CD8-positive, alpha-beta memory T cell (primary cell): ENCODE results near the gene NARF. TPM values are rescaled to one million over a fixed set of nuclear protein-coding genes. Genes with fewer than 3 reads are reported as not detected.
A peak's percentile ranks its signal among the peaks of the same experiment; 100 is the strongest.

ENCODE experiments used
- CTCF ChIA-PET: fragments of 350-600 bp; sonication (Branson Sonifier 250); formaldehyde crosslinking; loops from one replicate; lab custom pipeline; 2021; ENCODE audit warnings: antibody characterized with exemption; lab: Charles Lee
- POLR2A ChIA-PET: fragments of 350-600 bp; sonication (Branson Sonifier 250); formaldehyde crosslinking; loops from one replicate; lab custom pipeline; 2021; ENCODE audit warnings: antibody characterized with exemption; lab: Charles Lee
- DNase-seq, 5 donors: peaks; one replicate each; pipeline versions ENCODE4 v3.0.0 to v3.0.0-alpha.2; 2020 to 2022; ENCODE audit warnings: mixed read lengths in 1 of 5
- H3K27ac ChIP-seq: one replicate; pipeline ENCODE4 v1.7.0; 2013; ENCODE audit warnings: low read depth, mild to moderate bottlenecking, low read length, moderate library complexity
- H3K27me3 ChIP-seq: 2 replicates; pipeline ENCODE4 v1.7.0; 2013; ENCODE audit warnings: low read length, mild to moderate bottlenecking; ENCODE audit not compliant: insufficient read depth, poor library complexity, severe bottlenecking
- H3K36me3 ChIP-seq: 2 replicates; pipeline ENCODE4 v1.7.0; 2013; ENCODE audit warnings: mild to moderate bottlenecking, low read length, moderate library complexity; ENCODE audit not compliant: insufficient read depth
- H3K4me1 ChIP-seq: 2 replicates; pipeline ENCODE4 v1.7.0; 2013; ENCODE audit warnings: mild to moderate bottlenecking, low read length, moderate library complexity; ENCODE audit not compliant: insufficient read depth
- H3K4me3 ChIP-seq: 2 replicates; pipeline ENCODE4 v1.7.0; 2013; ENCODE audit warnings: mild to moderate bottlenecking, low read length
- H3K9me3 ChIP-seq: 2 replicates; pipeline ENCODE4 v1.7.0; 2013; ENCODE audit warnings: mild to moderate bottlenecking, low read length
- H3K27ac Mint-ChIP-seq, 8 donors: one replicate each; pipeline ENCODE4 v1.8.0; 2020 to 2021; ENCODE audit warnings: mixed read lengths in 8 of 8, mild to moderate bottlenecking in 6 of 8, inconsistent platforms in 3 of 8, moderate library complexity in 3 of 8
- H3K27me3 Mint-ChIP-seq, 2 donors: one replicate each; pipeline ENCODE4 v1.8.0; 2020 to 2021; ENCODE audit warnings: mixed read lengths in 2 of 2, mild to moderate bottlenecking in 1 of 2, moderate library complexity in 1 of 2
- H3K36me3 Mint-ChIP-seq, 3 donors: one replicate each; pipeline ENCODE4 v1.8.0; 2020 to 2021; ENCODE audit warnings: mixed read lengths in 3 of 3, inconsistent platforms in 1 of 3, mild to moderate bottlenecking in 1 of 3
- H3K4me1 Mint-ChIP-seq, 3 donors: one replicate each; pipeline ENCODE4 v1.8.0; 2020 to 2021; ENCODE audit warnings: mixed read lengths in 3 of 3, inconsistent platforms in 1 of 3, mild to moderate bottlenecking in 1 of 3
- H3K4me3 Mint-ChIP-seq, 7 donors: one replicate each; pipeline ENCODE4 v1.8.0; 2020 to 2021; ENCODE audit warnings: mixed read lengths in 7 of 7, mild to moderate bottlenecking in 6 of 7, moderate library complexity in 4 of 7, inconsistent platforms in 2 of 7
- H3K9me3 Mint-ChIP-seq, 5 donors: one replicate each; pipeline ENCODE4 v1.8.0; 2020 to 2022; ENCODE audit warnings: mixed read lengths in 5 of 5, mild to moderate bottlenecking in 3 of 5, moderate library complexity in 2 of 5, inconsistent platforms in 1 of 5
- polyA plus RNA-seq: library from polyadenylated mRNA; unstranded; fragments of 300-500 nt; fragmentation: Illumina TruSeq; gene quantifications from one replicate; pipeline ENCODE4 v1.2.3, GENCODE V29; 2021
- total RNA-seq, 2 experiments: library from RNA; stranded (reverse); gene quantifications; one replicate each; pipeline ENCODE4 v1.2.3, GENCODE V29; 2021

NARF gene
- total and polyA plus RNA-seq, 3 experiments from 2014 or later: 62.2 to 95.3 (median 63.0) TPM

DNA sequence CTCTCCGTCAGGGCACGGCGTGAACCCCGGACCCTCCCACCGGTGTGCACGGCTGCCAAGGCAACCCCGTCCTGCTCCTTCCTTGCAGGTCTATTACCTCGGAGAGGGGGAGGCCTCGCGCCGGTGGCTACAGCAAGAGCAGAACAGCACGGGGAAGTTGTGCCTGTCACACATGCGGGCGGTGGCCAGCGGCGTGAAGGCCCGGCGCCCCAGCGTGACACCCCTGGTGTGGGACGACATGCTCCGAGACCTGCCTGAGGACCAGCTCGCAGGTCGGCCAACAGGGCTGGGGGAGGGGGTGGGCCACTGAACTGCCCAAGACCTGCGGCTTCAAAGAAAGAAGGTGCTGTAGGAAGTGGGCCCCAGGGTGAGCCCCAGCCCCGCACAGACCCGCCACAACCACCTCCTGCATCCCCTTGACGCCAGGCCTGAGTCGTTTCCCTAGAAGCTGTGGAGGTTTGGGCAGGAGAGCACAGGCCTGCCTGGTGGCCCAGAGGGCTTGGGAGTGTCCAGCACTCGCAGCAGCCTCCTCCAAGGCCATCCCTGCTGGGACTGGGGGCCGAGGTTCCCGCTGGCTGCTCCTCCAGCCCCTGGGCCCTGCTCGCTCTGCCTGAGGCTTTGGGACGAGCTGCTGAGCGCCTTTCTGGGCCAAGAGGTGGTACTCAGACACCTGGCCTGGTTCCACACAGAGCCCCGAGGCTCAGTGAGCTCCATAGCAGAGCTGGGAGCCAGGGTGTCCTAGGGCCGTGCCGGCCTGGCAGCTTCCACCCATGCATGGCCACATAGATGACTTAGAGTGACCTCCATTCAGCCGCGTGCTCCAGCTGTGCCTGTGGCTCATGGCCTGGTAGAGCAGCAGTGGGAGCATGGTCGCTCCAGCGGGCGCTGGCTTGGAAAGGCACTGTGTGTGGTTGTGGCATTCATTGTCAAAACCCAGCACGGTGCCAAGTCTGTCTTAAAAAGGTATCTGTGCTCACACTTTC is 22.6 kb upstream of the NARF start:
- CTCF ChIA-PET: interaction anchor here (1.1 kb wide), 1 partner anchor 83 kb away, joined by 3 read pairs; no protein-coding TSS in a partner anchor
- H3K27ac ChIP-seq: no peak overlapping the region
- peak in 1 of 5 donors; percentile 45 for DNase-seq
- peaks cover 6% of the 10 kb centered on the region for H3K36me3 ChIP-seq
- POLR2A ChIA-PET: no interaction called here
- Mint-ChIP-seq H3K36me3 (peaks cover 0 to 23% (median 0%) of the 10 kb centered on the region in 3 donors), H3K27ac (no peak overlapping the region), H3K4me3 (no peak overlapping the region), H3K4me1 (peaks cover 4 to 16% (median 9%) of the 10 kb centered on the region in 3 donors), H3K27me3 (peaks cover 0 to 2% of the 10 kb centered on the region in 2 donors), H3K9me3 (no peaks in the 10 kb centered on the region)
- no peaks in the 10 kb centered on the region for H3K9me3 ChIP-seq
- H3K4me1 ChIP-seq: peaks cover 9% of the 10 kb centered on the region
- no peak overlapping the region for H3K4me3 ChIP-seq
- H3K27me3 ChIP-seq: no peaks in the 10 kb centered on the region

DNA sequence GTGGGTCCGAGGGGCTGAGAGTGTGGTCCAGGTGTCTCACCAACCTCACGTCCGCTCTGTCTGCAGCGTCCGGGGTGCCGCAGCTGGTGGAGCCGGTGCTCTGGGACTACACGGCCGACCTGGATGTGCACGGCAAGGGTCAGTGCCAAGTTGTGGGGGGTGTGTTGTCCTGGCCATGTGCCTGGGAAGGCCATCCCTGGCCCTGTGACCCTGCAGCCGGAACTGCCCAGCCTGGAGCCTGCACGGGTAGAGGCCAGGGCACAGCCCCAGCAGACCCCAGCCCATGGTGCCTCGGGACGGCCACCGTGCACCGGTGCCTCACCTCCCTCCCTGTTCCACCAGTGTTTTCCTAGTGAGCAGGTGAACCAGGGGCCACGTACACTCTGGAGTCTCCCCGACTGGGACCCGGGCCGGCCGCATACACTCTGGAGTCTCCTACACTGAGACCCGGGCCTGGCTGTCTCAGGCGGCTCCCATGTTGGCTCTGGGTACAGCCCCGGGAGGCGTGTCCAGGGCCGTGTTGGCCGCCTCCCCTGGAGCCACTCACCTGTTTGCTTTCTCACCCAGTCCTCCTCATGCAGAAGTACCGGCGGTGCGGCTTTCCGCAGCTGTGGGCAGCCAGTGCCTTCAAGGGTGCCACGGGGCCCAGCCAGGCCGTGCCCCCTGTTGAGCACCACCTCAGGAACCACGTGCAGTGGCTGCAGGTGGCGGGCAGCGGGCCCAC is 21.8 kb upstream of the NARF start:
- DNase-seq: no peak
- ChIA-PET CTCF (no interaction called here), POLR2A (no interaction called here)
- Mint-ChIP-seq H3K4me1 (peaks cover 4 to 16% (median 9%) of the 10 kb centered on the region in 3 donors), H3K27ac (no peak overlapping the region), H3K4me3 (no peak overlapping the region), H3K27me3 (peaks cover 0 to 2% of the 10 kb centered on the region in 2 donors), H3K36me3 (peaks cover 0 to 21% (median 0%) of the 10 kb centered on the region in 3 donors), H3K9me3 (no peaks in the 10 kb centered on the region)
- H3K4me3 ChIP-seq: no peak overlapping the region
- H3K9me3 ChIP-seq: no peaks in the 10 kb centered on the region
- no peak overlapping the region for H3K27ac ChIP-seq
- H3K27me3 ChIP-seq: no peaks in the 10 kb centered on the region
- H3K4me1 ChIP-seq: peaks cover 9% of the 10 kb centered on the region
- peaks cover 6% of the 10 kb centered on the region for H3K36me3 ChIP-seq

DNA sequence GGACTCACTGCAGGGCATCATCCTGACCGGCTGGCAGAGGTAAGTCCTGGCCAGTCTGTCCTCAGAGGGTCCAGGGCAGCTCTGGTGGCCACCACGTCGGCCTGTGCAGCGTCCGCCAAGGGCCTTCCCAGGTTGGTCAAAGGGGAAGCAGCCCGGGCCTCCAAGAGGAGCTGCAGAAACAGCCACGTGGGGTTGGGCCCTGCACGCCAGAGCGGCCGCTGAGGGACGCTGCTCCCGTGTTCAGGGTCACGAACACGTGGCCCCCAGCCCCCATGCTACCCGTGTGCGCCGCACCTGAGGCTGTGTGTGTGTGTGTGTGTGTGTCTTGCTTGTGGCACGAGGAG is 21.2 kb upstream of the NARF start:
- Histone ChIP-seq H3K4me3 (no peak overlapping the region), H3K9me3 (no peaks in the 10 kb centered on the region), H3K4me1 (peaks cover 9% of the 10 kb centered on the region), H3K36me3 (peaks cover 6% of the 10 kb centered on the region), H3K27ac (no peak overlapping the region), H3K27me3 (no peaks in the 10 kb centered on the region)
- no peak overlapping the region for H3K4me3 Mint-ChIP-seq
- H3K27ac Mint-ChIP-seq: no peak overlapping the region
- ChIA-PET POLR2A (no interaction called here), CTCF (no interaction called here)
- H3K9me3 Mint-ChIP-seq: no peaks in the 10 kb centered on the region
- H3K27me3 Mint-ChIP-seq: no peaks in the 10 kb centered on the region
- no peak for DNase-seq
- peaks cover 4 to 16% (median 9%) of the 10 kb centered on the region in 3 donors for H3K4me1 Mint-ChIP-seq
- peaks cover 0 to 22% (median 0%) of the 10 kb centered on the region in 3 donors for H3K36me3 Mint-ChIP-seq

DNA sequence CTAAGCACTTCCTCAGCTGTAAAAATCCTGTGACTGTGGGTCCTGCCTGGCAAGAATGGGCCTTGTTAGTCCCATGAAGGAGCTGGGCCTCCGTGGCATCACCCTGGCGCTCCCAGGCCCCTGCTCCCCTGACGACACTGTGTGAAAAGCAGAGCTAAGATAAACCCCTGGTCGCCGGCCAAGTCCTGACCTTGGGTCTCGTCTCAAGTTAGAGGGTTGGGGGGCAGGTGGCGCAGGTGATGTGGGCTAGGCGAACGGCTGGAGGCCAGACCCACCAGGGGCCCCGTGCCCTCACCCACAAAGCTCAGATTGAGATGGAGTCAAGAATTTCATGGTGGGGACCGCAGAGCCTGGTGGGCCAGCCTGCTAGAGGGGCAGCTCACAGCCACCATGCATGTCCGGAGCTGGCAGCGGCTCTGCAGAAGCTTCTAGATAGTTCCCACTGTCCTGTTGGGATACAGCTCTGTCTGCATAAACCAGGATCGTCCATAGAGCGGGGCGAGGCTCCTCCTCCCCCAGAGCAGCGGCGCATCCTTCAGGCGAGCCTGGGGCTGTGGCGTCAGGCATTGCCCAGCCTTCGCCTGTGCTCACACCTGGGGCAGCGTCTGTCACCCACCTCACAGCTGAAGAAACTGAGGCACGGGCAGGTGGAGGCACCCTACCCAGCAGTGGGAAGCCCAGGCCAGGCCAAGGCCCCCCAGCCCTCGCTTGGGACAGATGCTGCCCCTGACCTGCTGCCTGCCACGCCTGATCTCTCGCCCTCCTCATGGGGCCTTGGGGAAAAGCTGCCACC is 19.9 kb upstream of the NARF start:
- CTCF ChIA-PET: interaction anchor here (0.7 kb wide), 1 partner anchor 16 kb away, joined by 5 read pairs; no protein-coding TSS in a partner anchor

DNA sequence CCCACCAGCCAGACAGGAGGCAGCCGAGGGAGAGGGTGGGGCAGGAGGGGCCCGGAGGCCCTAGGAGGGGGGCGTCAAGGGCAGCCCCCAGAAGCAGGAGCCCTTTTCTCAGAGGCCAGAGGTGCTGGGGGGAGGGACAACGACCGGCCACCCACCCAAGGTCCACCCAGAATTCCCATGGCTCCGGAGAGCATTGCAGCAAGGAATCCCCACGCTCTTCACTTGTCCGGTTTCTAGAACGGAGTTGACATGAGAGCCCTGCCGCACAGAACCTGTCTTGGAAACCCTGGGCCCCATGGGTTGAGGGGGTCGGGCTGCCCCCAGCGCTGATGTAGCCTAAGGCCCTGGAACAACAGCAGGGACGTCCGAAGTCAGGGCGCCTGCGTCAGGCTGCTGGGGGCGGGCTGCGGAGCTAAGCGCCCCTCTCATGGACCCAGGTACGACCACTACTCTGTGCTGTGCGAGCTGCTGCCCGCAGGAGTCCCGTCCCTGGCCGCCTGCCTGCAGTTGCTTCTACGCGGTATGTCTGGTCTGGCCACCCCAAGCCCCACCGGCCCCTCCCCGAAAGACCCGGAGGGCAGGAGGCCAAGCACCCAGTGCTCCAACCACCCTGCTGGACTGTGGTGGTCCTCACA is 19.2 kb upstream of the NARF start:
- peak in 1 of 5 donors; percentile 43 for DNase-seq
- no peak overlapping the region for H3K27ac ChIP-seq
- peaks cover 4% of the 10 kb centered on the region for H3K4me1 ChIP-seq
- H3K9me3 ChIP-seq: no peaks in the 10 kb centered on the region
- H3K27ac Mint-ChIP-seq: no peak overlapping the region
- peaks cover 3 to 17% (median 4%) of the 10 kb centered on the region in 3 donors for H3K4me1 Mint-ChIP-seq
- H3K36me3 Mint-ChIP-seq: peaks cover 0 to 35% (median 0%) of the 10 kb centered on the region in 3 donors
- no peak overlapping the region for H3K4me3 ChIP-seq
- H3K9me3 Mint-ChIP-seq: no peaks in the 10 kb centered on the region
- ChIA-PET POLR2A (no interaction called here), CTCF (no interaction called here)
- H3K4me3 Mint-ChIP-seq: no peak overlapping the region
- no peaks in the 10 kb centered on the region for H3K27me3 Mint-ChIP-seq
- H3K36me3 ChIP-seq: peaks cover 10% of the 10 kb centered on the region
- no peaks in the 10 kb centered on the region for H3K27me3 ChIP-seq

More for the DNA sequence above, 19.9 kb upstream of the NARF start:
- H3K27ac ChIP-seq: no peak overlapping the region
- Mint-ChIP-seq H3K4me1 (peaks cover 4 to 23% (median 9%) of the 10 kb centered on the region in 3 donors), H3K36me3 (peaks cover 0 to 31% (median 0%) of the 10 kb centered on the region in 3 donors), H3K4me3 (no peak overlapping the region), H3K9me3 (no peaks in the 10 kb centered on the region), H3K27ac (peak overlapping the region in 1 of 8 donors; percentile 71), H3K27me3 (no peaks in the 10 kb centered on the region)
- H3K36me3 ChIP-seq: peaks cover 10% of the 10 kb centered on the region
- DNase-seq: peak in 1 of 5 donors; percentile 39
- H3K4me3 ChIP-seq: no peak overlapping the region
- POLR2A ChIA-PET: no interaction called here
- H3K27me3 ChIP-seq: no peaks in the 10 kb centered on the region
- H3K9me3 ChIP-seq: no peaks in the 10 kb centered on the region
- peaks cover 9% of the 10 kb centered on the region for H3K4me1 ChIP-seq

DNA sequence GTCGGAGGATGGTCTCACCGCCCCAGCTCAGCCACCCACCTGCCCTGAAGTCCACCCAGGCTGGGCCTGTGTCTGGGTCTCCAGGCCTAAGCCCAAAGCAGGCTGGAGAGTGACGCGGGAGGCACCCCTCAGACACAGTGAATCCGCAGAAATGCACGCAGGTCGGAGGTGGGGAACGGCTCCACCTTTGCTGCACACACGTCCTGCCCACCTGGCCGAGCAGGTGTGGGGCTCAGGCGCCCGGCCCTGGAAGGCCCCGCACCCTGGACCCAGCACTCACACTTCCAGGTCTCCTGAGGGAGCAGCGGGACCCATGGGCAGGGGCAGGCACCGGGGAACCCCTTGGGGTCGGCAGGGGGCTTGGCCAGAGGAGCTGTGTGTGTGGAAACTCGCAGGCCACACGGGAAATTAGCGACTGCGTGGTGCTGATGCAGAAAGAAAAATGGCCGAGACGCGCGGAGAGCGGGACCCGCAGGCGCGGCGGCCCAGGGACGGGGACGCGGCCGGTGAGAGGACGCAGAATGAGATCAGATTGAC is 18.6 kb upstream of the NARF start:
- no peaks in the 10 kb centered on the region for H3K9me3 ChIP-seq
- Mint-ChIP-seq H3K4me1 (peaks cover 0 to 15% (median 1%) of the 10 kb centered on the region in 3 donors), H3K27me3 (no peaks in the 10 kb centered on the region), H3K36me3 (peaks cover 0 to 40% (median 0%) of the 10 kb centered on the region in 3 donors), H3K4me3 (no peak overlapping the region), H3K9me3 (no peaks in the 10 kb centered on the region), H3K27ac (no peak overlapping the region)
- ChIA-PET CTCF (no interaction called here), POLR2A (no interaction called here)
- peaks cover 10% of the 10 kb centered on the region for H3K36me3 ChIP-seq
- DNase-seq: peak in 1 of 5 donors; percentile 41
- H3K4me1 ChIP-seq: no peaks in the 10 kb centered on the region
- no peak overlapping the region for H3K27ac ChIP-seq
- no peaks in the 10 kb centered on the region for H3K27me3 ChIP-seq
- H3K4me3 ChIP-seq: no peak overlapping the region

DNA sequence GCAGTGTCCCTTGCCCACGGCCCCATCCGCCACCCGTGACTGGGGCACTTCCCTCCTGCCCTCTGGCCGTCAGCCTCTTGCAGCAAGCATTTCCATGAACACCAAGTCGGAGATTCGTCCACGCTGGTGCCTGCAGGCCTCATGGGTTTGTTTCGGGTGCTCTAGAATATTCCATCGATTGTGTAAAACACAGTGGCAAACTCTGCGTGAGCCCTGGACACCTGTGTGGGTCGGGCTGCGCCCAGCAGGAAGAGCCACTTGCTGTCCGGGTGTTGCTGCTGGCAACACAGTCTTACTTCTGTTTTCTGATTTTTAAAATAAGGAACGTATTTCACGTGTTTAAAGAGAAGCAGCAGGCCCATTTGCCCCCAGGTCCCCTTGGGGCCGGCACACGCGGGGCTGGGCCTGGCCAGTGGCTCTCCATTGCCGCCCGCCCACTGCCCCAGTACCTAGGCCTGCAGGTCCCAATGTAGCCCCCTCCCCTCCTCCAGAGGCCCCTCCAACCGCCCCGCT is 18.0 kb upstream of the NARF start:
- Histone ChIP-seq H3K9me3 (no peaks in the 10 kb centered on the region), H3K36me3 (peaks cover 10% of the 10 kb centered on the region), H3K27ac (no peak overlapping the region), H3K4me1 (no peaks in the 10 kb centered on the region), H3K4me3 (no peak overlapping the region), H3K27me3 (no peaks in the 10 kb centered on the region)
- CTCF ChIA-PET: no interaction called here
- Mint-ChIP-seq H3K36me3 (peaks cover 0 to 37% (median 0%) of the 10 kb centered on the region in 3 donors), H3K4me3 (no peak overlapping the region), H3K27me3 (no peaks in the 10 kb centered on the region), H3K27ac (peak overlapping the region in 3 of 8 donors; percentile 42 to 82 (median 52)), H3K9me3 (no peaks in the 10 kb centered on the region), H3K4me1 (peaks cover 0 to 11% (median 1%) of the 10 kb centered on the region in 3 donors)
- POLR2A ChIA-PET: interaction anchor here (0.7 kb wide), 1 partner anchor 9 kb away, joined by 3 read pairs; no protein-coding TSS in a partner anchor
- peak in 1 of 5 donors; percentile 30 for DNase-seq
